Stimulated activated CD4-positive, alpha-beta T cell treated with anti-CD3 and anti-CD28 coated beads, Interleukin-4, amount 100 ng/mL, for 24 hours (primary cell): Measurements from ENCODE around the gene SGF29.
"Not testable (repeated sequence)": the region's sequence is repeated elsewhere in the genome, so short reads cannot be mapped to it uniquely, and the experiment has no call there.

ENCODE experiments used
- DNase-seq: peaks from one replicate; pipeline ENCODE4 v3.0.0-alpha.2; 2020

SGF29 gene

DNA sequence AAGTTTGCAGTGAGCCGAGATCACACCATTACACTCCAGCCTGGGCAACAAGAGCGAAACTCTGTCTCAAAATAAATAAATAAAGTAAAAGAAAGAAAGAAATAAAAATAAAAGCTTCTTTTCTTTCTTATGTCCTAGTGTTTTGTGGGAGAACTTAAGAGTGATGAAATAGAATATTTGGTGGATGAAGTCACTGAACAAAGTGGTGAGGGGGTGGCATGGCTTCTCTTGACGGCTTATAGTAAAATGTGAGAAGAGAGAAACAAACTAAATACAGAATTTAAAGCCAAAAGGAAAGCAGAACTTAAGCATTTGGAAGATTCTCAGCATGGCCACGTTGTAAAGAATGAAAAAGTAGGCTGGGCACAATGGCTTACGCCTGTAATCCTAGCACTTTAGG lies 15.3 kb downstream of the SGF29 start:
- DNase-seq = no peak

DNA sequence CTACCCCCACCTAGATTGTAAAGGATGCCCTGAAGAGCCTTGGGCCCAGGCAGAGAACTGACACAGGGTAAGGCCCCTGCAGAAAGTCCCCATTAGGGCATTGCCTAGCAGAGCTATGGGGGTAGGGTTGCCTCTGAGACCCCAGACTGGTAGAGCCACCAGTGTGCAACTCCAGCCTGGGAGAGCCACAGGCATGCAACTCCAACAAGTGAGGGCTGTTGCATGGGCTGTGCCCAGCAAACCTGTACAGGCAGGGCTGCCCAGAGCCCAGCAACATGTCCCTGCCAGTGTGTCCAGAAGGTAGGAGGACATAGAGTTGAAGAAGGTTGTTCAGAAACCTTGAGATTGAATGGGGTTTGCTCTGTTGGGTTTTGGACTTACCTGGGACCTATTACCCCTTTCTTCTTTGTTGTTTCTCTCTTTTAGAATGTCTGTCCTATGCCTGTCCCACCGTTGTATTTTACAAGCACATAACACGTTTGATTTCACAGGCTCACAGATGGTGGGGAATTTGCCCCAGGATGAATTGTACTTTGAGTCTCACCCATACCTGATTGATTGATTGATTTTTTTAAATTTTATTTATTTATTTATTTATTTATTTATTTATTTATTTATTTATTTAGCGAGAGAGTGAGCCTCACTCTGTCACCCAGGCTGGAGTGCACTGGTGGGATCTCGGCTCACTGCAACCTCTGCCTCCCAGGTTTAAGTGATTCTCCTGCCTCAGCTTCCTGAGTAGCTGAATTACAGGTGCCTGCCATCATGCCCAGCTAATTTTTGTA lies 16.4 kb downstream of the SGF29 start:
- DNase-seq = no peak

DNA sequence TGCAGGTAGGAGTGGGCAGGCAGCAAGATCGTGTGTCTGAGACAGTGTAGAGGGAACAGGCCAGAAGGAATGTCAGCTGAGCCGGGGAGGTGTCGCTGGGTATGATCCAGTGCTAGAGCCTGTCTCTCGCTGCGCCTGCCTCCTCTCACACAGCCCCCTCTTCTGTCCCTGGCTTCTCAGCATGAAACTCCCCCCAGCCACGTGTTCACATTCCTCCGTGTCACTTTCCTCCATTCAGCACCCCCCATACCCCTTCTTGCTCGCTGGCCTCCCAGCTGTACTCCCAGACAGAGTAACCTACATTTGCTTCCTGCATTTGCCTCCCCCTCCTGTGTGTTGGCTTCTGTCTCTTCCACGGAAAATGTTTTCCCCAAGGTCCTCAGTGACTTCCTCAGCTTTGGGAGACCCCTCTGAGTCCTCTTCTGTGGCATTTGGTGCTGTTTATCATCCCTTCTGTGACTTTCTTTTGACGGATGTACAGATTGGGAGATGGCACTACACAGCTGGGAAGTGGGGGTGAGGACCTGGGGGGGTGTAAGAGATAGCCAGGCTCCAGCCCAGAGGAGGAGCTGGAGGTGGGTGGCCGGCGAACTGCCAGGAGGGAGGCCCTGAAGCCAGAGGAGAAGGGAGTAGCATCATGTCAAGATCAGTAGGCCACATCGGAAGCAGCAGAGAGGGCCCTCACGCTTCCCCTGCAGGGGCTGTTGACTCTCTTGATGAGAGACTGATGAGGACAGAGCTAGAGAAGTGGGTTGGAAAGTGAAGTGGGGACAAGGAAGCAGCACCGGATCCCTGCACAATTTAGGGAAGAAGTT lies 19.2 kb downstream of the SGF29 start:
- no peak for DNase-seq

DNA sequence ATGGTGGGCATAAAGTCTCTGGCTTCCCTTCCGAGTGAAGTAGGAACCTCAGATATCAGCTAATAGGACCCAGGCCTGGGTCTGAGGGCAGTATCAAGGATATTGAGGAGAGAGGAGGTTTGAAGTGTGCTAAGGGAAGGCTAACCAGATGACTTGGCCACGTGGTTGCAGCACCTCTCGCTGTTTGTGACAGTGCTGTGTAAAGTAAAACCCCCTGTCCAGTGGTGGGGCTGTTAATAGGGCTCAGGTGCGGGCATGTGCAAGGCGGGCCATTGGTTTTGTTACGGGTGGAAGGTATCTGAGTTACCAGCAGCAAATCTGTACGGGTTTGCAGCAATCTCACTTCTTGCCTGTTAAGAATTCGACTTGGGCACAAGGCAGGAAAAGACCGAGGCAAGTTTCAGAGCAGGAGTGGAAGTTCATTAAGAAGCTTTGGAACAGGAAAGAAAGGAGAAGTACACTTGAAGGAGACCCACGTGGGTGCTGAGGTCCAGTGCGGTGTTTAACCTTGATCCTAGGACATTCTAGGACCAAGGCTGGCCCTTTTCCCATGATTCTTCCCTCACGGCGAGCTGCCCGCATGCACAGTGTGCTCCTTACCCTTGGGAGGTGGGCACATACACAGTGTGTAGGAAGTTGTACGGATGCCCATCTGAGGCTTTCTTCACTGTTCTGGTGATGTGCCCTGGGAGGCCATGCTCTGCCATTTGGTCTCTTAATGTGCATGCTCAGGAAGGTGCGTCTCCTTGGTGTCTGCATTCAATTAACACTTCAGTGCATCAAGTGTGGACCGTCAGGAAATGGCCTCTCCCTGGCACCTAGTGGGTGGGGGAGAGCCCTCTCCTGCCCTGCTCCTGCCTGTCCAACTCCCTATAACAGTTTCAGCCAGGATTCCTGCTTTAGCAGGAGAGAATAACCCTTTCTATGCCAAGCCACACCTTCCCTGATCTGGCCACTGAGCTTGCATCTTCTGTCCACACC lies 20.3 kb downstream of the SGF29 start:
- DNase-seq = no peak

DNA sequence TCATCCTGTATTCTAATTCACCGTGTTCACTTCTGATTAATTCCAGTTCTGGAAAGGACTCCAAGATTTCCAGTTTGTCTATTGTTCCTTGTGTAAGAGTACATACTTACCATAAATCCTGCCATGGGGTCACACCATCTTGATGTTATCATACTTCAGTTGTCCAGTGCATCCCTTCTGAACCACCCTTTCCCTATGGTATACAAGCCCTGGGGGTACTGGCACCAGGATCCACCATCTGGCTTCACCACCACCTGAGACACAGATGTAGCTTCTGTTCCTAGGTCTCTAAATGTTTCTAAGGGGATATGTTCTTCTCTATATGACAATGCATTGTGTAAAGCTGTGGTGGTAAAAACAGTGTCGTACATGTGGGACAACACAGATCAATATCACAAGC lies 21.2 kb downstream of the SGF29 start:
- DNase-seq = no peak

DNA sequence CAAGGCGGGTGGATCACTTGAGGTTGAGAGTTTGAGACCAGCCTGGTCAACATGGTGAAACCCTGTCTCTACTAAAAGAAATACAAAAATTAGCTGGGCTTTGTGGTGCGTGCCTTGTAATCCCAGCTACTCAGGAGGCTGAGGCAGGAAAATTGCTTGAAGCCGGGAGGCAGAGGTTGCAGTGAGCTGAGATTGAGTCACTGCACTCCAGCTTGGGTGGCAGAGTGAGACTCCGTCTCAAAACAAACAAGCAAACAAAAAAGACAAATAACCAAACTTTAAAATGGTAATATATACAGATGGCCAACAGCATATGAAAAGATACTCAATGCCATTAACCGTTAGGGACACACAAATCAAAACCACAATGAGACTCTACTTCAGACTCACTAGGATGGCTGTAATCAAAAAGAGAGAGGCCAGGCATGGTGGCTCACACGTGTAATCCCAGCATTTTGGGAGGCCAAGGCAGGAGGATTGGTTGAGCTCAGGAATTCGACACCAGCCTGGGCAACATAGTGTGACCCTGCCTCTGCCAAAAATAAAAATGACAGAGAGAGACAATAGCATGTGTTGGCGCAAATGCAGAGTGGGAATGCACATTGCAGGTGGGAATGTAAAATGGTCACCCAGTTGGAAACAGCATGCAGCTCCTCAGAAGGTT lies 21.9 kb downstream of the SGF29 start:
- no peak for DNase-seq

DNA sequence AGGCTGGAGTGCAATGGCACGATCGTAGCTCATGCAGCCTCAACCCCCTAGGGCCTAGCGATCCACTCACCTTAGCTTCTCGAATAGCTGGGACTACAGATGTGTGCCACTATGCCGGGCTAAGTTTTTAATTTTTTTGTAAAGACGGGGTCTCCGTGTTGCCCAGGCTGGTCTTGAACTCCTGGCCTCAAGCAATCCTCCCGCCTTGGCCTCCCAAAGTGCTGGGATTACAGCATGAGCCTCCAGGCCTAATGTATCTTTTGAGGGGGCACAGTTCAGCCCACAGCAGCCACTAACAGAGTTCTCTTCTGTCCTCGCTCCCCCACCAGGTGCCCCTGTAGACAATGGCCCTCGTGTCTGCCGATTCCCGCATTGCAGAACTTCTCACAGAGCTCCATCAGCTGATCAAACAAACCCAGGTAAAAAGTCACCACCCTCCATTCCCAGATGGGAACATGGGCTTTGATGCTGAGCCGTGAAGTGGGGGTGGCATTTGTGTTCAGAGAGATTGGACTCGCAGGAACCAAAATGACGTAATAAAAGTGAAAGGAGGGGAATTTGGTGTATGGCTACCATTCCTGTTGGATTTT lies 27.1 kb downstream of the SGF29 start:
- DNase-seq = no peak

DNA sequence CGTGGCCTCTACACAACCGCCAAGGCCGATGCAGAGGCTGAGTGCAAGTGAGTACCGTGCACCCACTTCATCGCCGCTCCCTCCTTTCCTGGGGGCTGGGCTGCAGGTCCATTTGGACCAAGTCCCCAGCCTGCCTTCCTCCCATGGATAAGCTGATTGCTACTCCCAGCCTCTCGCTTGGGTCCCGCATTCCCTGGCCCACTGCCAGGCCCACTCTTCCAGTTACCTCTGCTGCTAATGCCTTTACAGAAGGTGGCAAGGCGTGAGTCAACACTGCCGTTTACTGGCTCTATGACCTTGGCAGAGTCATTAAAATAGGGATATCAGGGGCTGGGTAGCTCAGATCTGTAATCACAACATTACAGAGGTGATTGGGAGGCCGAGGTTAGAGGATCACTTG lies 32.0 kb downstream of the SGF29 start:
- no peak for DNase-seq

DNA sequence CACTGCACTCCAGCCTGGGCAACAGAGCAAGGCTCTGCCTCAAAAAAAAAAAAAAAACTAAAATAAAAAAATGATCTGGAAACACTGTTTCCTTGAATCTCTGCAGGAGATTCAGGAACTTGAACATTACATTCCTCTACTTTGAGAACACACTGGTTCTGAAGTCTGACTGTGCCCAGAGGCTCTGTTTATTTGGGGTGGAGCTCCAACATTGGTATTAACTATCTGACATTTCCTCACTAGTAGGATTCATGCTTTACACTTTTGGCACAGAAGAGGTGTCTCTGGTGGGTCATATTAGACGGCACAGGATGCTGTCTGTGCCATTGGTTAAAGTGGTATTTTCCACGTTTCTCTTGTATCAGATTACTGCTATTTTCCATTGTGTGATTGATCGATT lies 32.7 kb downstream of the SGF29 start:
- no peak for DNase-seq

DNA sequence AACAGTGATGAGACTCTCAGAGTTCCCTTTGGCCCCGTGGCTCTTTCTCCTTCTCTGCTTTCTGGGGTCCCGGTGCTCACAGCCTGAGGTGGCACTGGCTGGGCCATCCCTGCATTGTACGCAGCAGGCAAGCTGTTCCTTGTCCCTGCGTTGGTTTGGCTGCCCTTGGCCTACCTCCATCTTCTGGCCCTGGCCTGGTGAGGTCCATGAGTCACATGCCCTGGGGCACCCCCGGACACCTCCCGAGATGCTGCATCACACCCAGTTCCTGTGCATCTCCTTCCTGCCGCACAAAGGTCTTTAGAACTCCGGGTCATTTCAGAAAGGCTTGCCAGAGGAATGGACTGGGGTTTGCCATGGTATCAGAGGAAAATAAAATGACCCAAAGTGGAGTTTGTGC lies 33.7 kb downstream of the SGF29 start:
- no peak for DNase-seq

DNA sequence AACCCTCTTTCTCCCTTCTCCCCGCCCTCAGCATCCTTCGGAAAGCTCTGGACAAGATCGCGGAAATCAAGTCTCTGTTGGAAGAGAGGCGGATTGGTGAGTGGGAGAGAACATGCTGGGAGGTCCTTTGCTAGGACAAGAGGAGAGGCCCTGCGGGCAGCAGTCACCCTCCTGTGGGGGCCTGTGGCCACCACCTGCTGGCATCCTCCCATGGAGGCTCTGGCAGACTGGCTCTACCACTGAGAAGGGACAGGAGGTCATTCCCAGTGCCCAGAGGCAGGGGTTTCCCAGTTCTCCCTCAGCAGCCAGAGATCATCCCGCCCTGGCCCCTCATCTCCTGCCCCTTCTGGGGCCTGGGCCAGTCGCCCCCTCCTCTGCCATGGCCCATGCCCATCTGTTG lies 35.3 kb downstream of the SGF29 start:
- DNase-seq = no peak

DNA sequence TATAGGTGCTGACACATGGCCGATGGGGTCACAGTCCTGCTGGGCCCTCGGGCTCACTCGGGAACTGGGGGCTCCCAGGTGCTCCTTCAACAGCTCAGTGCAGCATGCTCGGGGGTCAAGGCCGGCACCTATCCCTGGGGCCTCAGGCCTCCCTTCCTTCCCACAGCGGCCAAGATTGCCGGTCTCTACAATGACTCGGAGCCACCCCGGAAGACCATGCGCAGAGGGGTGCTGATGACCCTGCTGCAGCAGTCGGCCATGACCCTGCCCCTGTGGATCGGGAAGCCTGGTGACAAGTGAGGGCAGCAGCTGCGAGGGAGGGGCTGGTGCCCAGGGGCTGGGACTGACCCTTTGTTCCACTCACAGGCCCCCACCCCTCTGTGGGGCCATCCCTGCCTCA lies 36.2 kb downstream of the SGF29 start:
- DNase-seq = no peak

DNA sequence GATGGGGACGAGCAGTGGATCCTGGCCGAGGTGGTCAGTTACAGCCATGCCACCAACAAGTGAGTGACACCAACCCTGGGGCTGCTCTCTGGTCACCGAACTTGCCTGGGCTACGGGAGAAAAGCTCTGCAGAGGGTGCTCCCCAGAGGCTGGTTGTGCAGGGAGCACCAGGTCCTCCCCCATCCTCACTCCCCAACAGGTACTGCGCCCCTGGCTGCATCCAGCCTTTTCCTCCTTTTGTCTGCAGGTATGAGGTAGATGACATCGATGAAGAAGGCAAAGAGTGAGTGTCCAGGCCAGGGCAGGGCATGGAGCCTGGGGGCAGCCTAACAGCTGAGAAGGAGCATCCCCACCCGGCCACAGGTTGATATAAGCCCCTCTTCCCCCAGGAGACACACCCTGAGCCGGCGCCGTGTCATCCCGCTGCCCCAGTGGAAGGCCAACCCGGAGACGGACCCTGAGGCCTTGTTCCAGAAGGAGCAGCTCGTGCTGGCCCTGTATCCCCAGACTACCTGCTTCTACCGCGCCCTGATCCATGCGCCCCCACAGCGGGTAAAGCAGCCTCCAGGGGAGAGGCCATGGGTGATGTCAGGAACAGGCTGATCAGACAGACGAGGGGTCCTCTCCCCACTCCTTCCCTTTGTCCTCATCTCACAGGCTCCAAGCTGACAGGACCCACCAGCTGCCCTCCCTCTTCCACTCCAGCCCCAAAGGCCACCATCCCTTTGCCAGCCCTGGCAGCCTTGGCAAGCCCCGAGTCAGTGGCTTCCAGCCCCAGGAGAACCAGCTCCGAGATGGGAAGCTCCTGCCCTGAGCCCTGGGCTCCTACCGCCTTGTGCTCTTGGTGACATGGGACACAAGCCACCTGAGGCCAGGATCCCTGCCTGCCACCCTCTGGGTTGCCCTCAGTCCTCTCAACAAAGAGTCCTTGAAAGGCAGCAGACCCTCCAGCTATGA lies 36.9 kb downstream of the SGF29 start:
- DNase-seq = no peak

DNA sequence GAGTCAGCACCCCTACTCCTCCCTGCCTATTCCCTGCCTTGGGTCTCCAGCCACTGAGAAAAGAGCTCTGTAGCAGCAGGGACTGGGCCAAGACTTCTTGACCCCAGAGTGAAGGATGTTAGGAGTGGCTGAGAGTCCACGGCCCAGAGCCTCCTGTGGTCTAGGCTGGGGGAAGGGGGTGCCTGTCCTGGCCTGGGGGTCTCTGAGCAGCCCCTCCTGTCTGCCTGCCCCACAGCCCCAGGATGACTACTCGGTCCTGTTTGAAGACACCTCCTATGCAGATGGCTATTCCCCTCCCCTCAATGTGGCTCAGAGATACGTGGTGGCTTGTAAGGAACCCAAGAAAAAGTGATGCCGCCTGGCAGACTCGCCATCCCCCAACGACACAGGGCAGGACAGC lies 37.6 kb downstream of the SGF29 start:
- DNase-seq = no peak

DNA sequence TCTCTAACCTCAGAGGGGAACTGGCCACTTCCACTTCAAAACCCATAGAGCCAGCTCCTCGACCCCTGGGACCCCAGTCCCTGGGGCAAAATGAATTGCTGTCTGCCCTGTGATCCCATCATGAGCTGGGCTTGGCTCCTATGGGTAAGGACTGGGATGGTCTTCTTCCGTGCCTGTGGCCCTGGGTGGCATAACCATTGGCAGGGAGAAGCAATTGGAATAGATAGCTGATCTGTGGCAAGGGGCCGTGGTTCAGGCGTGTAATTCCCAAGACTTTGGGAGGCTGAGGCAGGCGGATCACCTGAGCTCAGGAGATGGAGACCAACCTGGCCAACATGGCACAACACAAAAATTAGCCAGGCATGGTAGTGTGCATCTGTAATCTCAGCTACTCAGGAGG lies 38.8 kb downstream of the SGF29 start:
- DNase-seq = no peak

DNA sequence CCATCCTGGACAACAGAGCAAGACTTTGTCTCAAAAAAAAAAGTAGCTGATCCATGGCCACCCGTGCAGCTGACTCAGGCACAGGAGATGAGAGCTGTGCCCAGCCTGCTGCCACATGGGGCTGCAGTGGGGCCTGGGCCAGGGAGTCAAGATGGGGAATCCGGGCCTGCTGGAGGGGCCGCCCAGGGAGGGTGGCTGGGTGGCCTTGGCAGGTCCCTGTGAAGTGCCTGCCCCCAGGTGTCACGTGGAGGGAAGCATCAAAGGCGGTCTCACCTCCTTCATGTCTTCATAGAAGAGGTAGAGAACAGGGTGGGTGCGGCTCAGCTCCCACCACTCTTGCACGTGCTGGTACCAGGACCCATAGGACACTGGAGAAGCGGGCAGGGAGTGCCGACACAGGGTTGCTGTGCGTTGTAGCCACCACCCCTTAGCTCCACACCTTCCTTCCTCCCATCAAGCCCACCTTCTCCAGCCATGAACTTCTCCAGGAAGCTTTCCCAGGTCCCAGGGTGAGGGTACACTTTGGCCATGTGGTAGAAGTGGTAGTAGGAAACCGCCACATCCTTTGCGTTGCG lies 39.3 kb downstream of the SGF29 start:
- no peak for DNase-seq

DNA sequence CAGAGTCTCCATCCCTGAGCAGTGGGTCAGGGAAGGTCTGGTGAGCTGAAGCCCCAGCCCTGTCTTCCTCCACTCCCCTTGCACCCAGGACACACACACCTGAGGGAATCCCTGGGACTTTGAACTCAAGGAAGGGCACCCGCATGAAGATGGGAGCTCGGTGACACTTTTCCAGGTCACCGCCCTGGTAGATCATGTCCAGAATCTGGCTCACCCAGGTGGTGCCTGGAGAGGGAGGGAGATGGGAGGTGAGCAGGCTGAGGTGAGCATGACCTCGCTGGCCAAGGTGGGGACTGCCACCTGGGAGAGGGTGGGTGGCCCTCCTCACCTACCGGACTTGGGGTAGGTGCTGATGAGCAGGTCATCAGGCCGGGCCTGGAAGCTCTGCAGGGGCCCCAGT lies 41.7 kb downstream of the SGF29 start:
- not testable (repeated sequence) for DNase-seq

DNA sequence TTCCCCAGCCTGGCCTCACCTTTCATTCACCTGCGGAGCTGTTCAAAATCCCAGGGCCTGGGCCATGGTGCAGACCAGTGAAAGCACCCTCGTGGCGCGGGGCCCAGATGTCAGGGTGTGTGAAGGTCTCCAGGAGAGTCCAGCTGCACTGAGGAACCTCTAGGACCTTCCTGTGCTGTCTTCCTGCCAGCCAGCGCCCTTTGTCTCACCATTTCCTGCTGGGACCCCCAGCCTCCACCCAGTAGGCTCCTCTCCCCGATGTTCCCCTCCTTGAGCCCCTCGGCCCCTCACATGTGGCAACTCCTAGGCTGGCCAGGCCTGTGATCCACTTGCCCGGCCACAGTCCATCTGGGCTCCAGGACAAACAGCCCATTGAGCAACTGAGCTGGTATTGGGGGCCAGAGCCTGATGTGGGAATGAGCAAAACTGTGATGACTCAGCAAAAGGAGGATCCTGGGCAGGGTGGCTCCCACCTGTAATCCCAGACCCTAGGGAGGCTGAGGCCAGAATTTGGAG lies 42.5 kb downstream of the SGF29 start:
- DNase-seq = no peak

DNA sequence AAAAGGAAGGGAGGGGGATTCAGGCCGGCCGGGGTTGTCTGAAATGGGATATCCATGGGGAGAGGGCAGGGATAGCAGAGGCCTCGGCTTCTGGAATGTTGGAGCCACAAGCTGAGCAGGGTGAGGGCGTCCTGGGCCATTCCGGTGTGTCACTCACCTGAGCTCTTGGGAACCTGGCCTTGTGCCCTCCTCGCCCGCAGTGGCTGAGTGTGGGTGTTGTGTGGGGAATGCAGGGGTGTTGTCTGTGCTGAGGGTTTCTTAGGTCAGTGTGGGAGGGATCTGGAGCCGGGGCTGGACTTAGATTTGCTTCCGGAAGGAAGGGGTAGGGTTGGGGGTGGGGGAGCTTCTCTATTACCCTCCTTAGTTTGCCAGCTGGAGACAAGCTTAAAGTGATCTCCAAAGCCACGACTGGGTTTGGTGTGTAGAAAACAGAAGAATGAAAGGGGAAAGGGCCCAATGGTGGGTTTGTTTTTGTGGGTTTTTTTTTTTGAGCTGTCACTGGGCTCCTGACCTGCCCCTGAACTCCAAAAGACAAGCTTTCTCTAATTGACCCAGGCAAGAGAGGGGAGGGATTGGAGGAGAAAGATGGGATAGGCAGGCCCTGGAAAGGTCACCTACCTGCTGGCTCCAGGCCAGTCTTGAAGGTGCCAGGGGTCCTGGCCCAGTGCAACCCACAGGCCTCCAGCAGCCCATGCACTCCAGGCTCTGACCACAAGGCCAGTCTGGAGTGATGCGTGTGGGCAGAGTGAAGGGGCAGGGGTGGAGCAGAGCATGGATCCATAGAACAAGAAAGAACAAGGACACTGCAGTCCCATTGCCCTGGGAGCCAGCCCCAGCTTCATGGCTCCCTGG lies 43.3 kb downstream of the SGF29 start, which contains the start of gene SULT1A2:
Gene SULT1A2 (minus strand): TSS at position 211 of the 852 bp plus-strand sequence. CDS start 1,120 bp downstream, outside the sequence.
- DNase-seq = no peak
